Tibial artery (tissue), 4 donors: ENCODE results near the gene IGF2BP2.

Source experiments
- DNase-seq, 2 donors: peaks; one replicate each; pipeline ENCODE4 v3.0.0-alpha.2; 2019
- H3K27ac ChIP-seq, 2 donors: fragments of 200-600 bp; sonication (generic) in 1 of 2; 1 replicate in 1 of 2; 2 replicates in 1 of 2; pipeline ENCODE4 v1.5.1; 2018 to 2019; ENCODE audit warnings: mild to moderate bottlenecking in 1 of 2
- H3K27me3 ChIP-seq, 2 donors: fragments of 200-600 bp; sonication (generic) in 1 of 2; one replicate each; pipeline versions ENCODE4 v1.5.1 to v1.6.0; 2016 to 2019
- H3K36me3 ChIP-seq, 3 donors: fragments of 200-600 bp; sonication (generic) in 2 of 3; one replicate each; pipeline ENCODE4 v1.5.1; 2016 to 2019; ENCODE audit warnings: mild to moderate bottlenecking in 2 of 3
- H3K4me1 ChIP-seq, 4 donors: fragments of 200-600 bp; sonication (generic) in 2 of 4; 1 replicate in 3 of 4; 2 replicates in 1 of 4; pipeline ENCODE4 v1.5.1; 2016 to 2019
- H3K4me3 ChIP-seq, 2 donors: fragments of 200-600 bp; sonication (generic) in 1 of 2; 1 replicate in 1 of 2; 2 replicates in 1 of 2; pipeline ENCODE4 v1.5.1; 2018 to 2019; ENCODE audit warnings: mild to moderate bottlenecking in 2 of 2
- H3K9me3 ChIP-seq, 3 donors: fragments of 200-600 bp; sonication (generic) in 1 of 3; one replicate each; pipeline ENCODE4 v1.5.1; 2016 to 2019
- CTCF ChIP-seq, 2 experiments: fragments of 200-600 bp in 1 of 2; fragments of 450-650 bp in 1 of 2; IDR thresholded peaks; one replicate each; pipeline ENCODE4 v1.5.1; 2017 to 2019; ENCODE audit warnings: antibody characterized with exemption in 2 of 2, mild to moderate bottlenecking in 1 of 2, moderate library complexity in 1 of 2
- intact Hi-C: fragments of 100-400 bp; cut with DNase I; formaldehyde crosslinking; loops from one replicate; pipeline ENCODE4 v1.15.0; 2023; ENCODE audit warnings: low total_unique reads

The IGF2BP2 gene

GRCh38 chr3:185717121-185717520 is 107.7 kb downstream of the IGF2BP2 start:
- intact Hi-C loops: no loop called here
- no peak for DNase-seq
- no peak for TF ChIP-seq CTCF (IDR thresholded peaks at IDR 0.05)

GRCh38 chr3:185716436-185717108 is 108.3 kb downstream of the IGF2BP2 start:
- H3K4me1 ChIP-seq: peaks cover 0 to 4% (median 0%) of the 10 kb centered on the region in 4 donors
- H3K4me3 ChIP-seq: no peak overlapping the region
- intact Hi-C loops: no loop called here
- H3K27me3 ChIP-seq: peaks cover 0 to 4% of the 10 kb centered on the region in 2 donors
- H3K36me3 ChIP-seq: no peaks in the 10 kb centered on the region
- H3K27ac ChIP-seq: no peak overlapping the region
- no peaks in the 10 kb centered on the region for H3K9me3 ChIP-seq
- DNase-seq: no peak
- TF ChIP-seq CTCF (IDR thresholded peaks at IDR 0.05): no peak

More at GRCh38 chr3:185717121-185717520, 107.7 kb downstream of the IGF2BP2 start:
- Histone ChIP-seq H3K27ac (no peak overlapping the region), H3K9me3 (no peaks in the 10 kb centered on the region), H3K36me3 (no peaks in the 10 kb centered on the region), H3K27me3 (peaks cover 0 to 4% of the 10 kb centered on the region in 2 donors), H3K4me3 (no peak overlapping the region), H3K4me1 (peaks cover 0 to 4% (median 0%) of the 10 kb centered on the region in 4 donors)

- intact Hi-C loops: no loop called here
- H3K27me3 ChIP-seq: peaks cover 0 to 4% of the 10 kb centered on the region in 2 donors
- H3K4me3 ChIP-seq: no peak overlapping the region
- H3K9me3 ChIP-seq: no peaks in the 10 kb centered on the region
- H3K4me1 ChIP-seq: peaks cover 0 to 4% (median 0%) of the 10 kb centered on the region in 4 donors
- no peak for TF ChIP-seq CTCF (IDR thresholded peaks at IDR 0.05)
- H3K27ac ChIP-seq: no peak overlapping the region
- H3K36me3 ChIP-seq: no peaks in the 10 kb centered on the region
- DNase-seq: no peak
Measured at GRCh38 chr3:185715091-185715490, 109.8 kb downstream of the IGF2BP2 start.

GRCh38 chr3:185714085-185714484 is 110.8 kb downstream of the IGF2BP2 start:
- no peak for DNase-seq
- Histone ChIP-seq H3K4me3 (no peak overlapping the region), H3K27me3 (peaks cover 0 to 4% of the 10 kb centered on the region in 2 donors), H3K9me3 (no peaks in the 10 kb centered on the region), H3K36me3 (no peaks in the 10 kb centered on the region), H3K27ac (no peak overlapping the region), H3K4me1 (peaks cover 0 to 4% (median 0%) of the 10 kb centered on the region in 4 donors)
- intact Hi-C loops: no loop called here
- no peak for TF ChIP-seq CTCF (IDR thresholded peaks at IDR 0.05)

GRCh38 chr3:185713015-185713414 is 111.8 kb downstream of the IGF2BP2 start:
- Histone ChIP-seq H3K9me3 (no peaks in the 10 kb centered on the region), H3K4me1 (peaks cover 0 to 4% (median 0%) of the 10 kb centered on the region in 4 donors), H3K36me3 (no peaks in the 10 kb centered on the region), H3K4me3 (no peak overlapping the region), H3K27me3 (peaks cover 0 to 4% of the 10 kb centered on the region in 2 donors), H3K27ac (no peak overlapping the region)
- DNase-seq: no peak
- intact Hi-C loops: no loop called here
- TF ChIP-seq CTCF (IDR thresholded peaks at IDR 0.05): no peak
